GM12878 (cell line): ENCODE data around the gene HTR3A. TPM values are rescaled to one million over a fixed set of nuclear protein-coding genes. Genes with fewer than 3 reads are reported as not detected.

ENCODE experiments used
- ATAC-seq: fragments of 200-7000 bp; cut with Tn5 transposase; 3 replicates; pipeline ENCODE4 v1.9.1; 2020; ENCODE audit warnings: mild to moderate bottlenecking, moderate library complexity
- BruUV-seq: library from RNA; stranded (reverse); fragments of 400-500 nt; replicated peaks from 2 replicates; lab custom pipeline; 2021; lab: Mats Ljungman, UMichigan
- CTCF ChIA-PET: fragments of 300-600 bp; sonication (Branson Sonifier 250); formaldehyde crosslinking; extraction: SDS; loops from one replicate; lab custom pipeline; 2021; ENCODE audit warnings: inconsistent platforms; lab: Yijun Ruan, JAX
- POLR2A ChIA-PET: fragments of 350-600 bp; formaldehyde crosslinking; extraction: SDS; loops from one replicate; lab custom pipeline; 2021; ENCODE audit warnings: inconsistent platforms; lab: Charles Lee
- RAD21 ChIA-PET: fragments of 300-600 bp; sonication (Branson Sonifier 250); formaldehyde crosslinking; loops from one replicate; lab custom pipeline; 2023; ENCODE audit warnings: antibody characterized with exemption; ENCODE audit not compliant: unreplicated experiment; lab: Charles Lee
- SMC1A ChIA-PET: fragments of 300-600 bp; sonication (Branson Sonifier 250); formaldehyde crosslinking; loops from one replicate; lab custom pipeline; 2023; ENCODE audit not compliant: unreplicated experiment, uncharacterized antibody; lab: Charles Lee
- DNase-seq: peaks from one replicate; pipeline ENCODE4 v3.0.0-alpha.2; 2011; ENCODE audit warnings: low read depth, low spot score
- FAIRE-seq: peaks from 3 replicates; lab custom pipeline; 2011; peaks lifted over from hg19 to GRCh38; lab: Jason Lieb, UNC
- H2AFZ ChIP-seq: 2 replicates; pipeline ENCODE4 v1.6.0; 2011; ENCODE audit warnings: low read depth, low read length, control low read depth; ENCODE audit not compliant: control insufficient read depth
- H3K27ac ChIP-seq: 2 replicates; pipeline ENCODE4 v1.5.1; 2011; ENCODE audit warnings: control low read depth; ENCODE audit not compliant: control insufficient read depth, insufficient read depth
- H3K27me3 ChIP-seq, 2 experiments: replicated peaks in 1 of 2; 2 replicates each; pipeline versions ENCODE4 v1.6.0 to v1.6.1; 2011; ENCODE audit warnings: low read length in 1 of 2; ENCODE audit not compliant: control insufficient read depth in 2 of 2, insufficient read depth in 2 of 2
- H3K36me3 ChIP-seq, 2 experiments: 2 replicates each; pipeline ENCODE4 v1.5.1; 2011; ENCODE audit warnings: low read length in 1 of 2; ENCODE audit not compliant: control insufficient read depth in 2 of 2, insufficient read depth in 2 of 2
- H3K4me1 ChIP-seq: 2 replicates; pipeline ENCODE4 v1.6.1; 2011; ENCODE audit warnings: mild to moderate bottlenecking, low read length, moderate library complexity, mixed read lengths; ENCODE audit not compliant: control insufficient read depth, insufficient read depth
- H3K4me2 ChIP-seq: 2 replicates; pipeline ENCODE4 v1.6.0; 2011; ENCODE audit warnings: control low read depth; ENCODE audit not compliant: control insufficient read depth, insufficient read depth
- H3K4me3 ChIP-seq: fragments of 200-600 bp; sonication (generic); 2 replicates; pipeline ENCODE4 v1.5.1; 2016
- H3K79me2 ChIP-seq: 2 replicates; pipeline ENCODE4 v1.6.0; 2011; ENCODE audit warnings: low read length; ENCODE audit not compliant: control insufficient read depth, insufficient read depth
- H3K9ac ChIP-seq: 2 replicates; pipeline ENCODE4 v1.8.0; 2011; ENCODE audit warnings: low read length, control low read depth, mixed read lengths; ENCODE audit not compliant: control insufficient read depth, insufficient read depth
- H3K9me3 ChIP-seq: replicated peaks from 3 replicates; pipeline ENCODE4 v1.5.1; 2011; ENCODE audit warnings: mild to moderate bottlenecking, low read length; ENCODE audit not compliant: control insufficient read depth, insufficient read depth
- H4K20me1 ChIP-seq: 2 replicates; pipeline ENCODE4 v1.6.0; 2011; ENCODE audit not compliant: control insufficient read depth, insufficient read depth
- ASH2L ChIP-seq: fragments of 300-600, 200-600 bp; sonication (generic); IDR thresholded peaks from 2 replicates; pipeline ENCODE4 v1.6.1; 2017; ENCODE audit warnings: low read depth, mild to moderate bottlenecking, borderline replicate concordance
- MXI1 ChIP-seq: fragments of 150-350 bp; IDR thresholded peaks from 2 replicates; pipeline ENCODE4 v1.6.1; 2011; ENCODE audit warnings: low read depth, mild to moderate bottlenecking, inconsistent platforms, low read length, improper control_type of control experiment
- NR2F1 ChIP-seq: fragments of 450-650 bp; conservative IDR thresholded peaks from 2 replicates; pipeline ENCODE4 v1.6.1; 2017; ENCODE audit warnings: mild to moderate bottlenecking
- RELA ChIP-seq: fragments of 450-650 bp; IDR thresholded peaks from 2 replicates; pipeline ENCODE4 v1.8.0; 2014; ENCODE audit warnings: borderline replicate concordance; ENCODE audit not compliant: partially characterized antibody
- SMAD5 ChIP-seq: IDR thresholded peaks from 2 replicates; pipeline ENCODE4 v1.6.1; 2016; ENCODE audit warnings: antibody characterized with exemption, low read depth
- STAT1 ChIP-seq: fragments of 450-650 bp; conservative IDR thresholded peaks from 2 replicates; pipeline ENCODE4 v1.6.1; 2014; ENCODE audit warnings: antibody characterized with exemption, mild to moderate bottlenecking
- WRNIP1 ChIP-seq: IDR thresholded peaks from 2 replicates; pipeline ENCODE4 v1.6.1; 2011; ENCODE audit warnings: low read depth, low read length, improper control_type of control experiment, borderline replicate concordance
- YY1 ChIP-seq: IDR thresholded peaks from 2 replicates; pipeline ENCODE4 v1.6.1; 2011; ENCODE audit warnings: low read depth, mild to moderate bottlenecking, low read length
- ZNF24 ChIP-seq: fragments of 450-650 bp; IDR thresholded peaks from 2 replicates; pipeline ENCODE4 v1.6.1; 2017; ENCODE audit warnings: antibody characterized with exemption, mild to moderate bottlenecking
- WGBS: methylation state at CpG from one replicate; pipeline ENCODE4 v1.1.6; 2016; ENCODE audit warnings: low lambda C conversion rate; ENCODE audit not compliant: insufficient replicate concordance, insufficient coverage; ENCODE audit errors: missing lambda C conversion rate; 5-methylcytosine and 5-hydroxymethylcytosine counted together
- in situ Hi-C: fragments of 300-500 bp; cut with MboI; formaldehyde crosslinking; loops from 9 replicates; pipeline ENCODE4 v1.14.3; 2018; ENCODE audit warnings: mixed read lengths
- intact Hi-C: fragments of 100-400 bp; cut with micrococcal nuclease; formaldehyde crosslinking; loops from one replicate; pipeline ENCODE4 v1.14.2; 2022; ENCODE audit not compliant: unreplicated experiment
- polyA plus RNA-seq, 11 experiments: library from polyadenylated mRNA; depleted of rRNA in 4 of 11; unstranded in 6 of 11; stranded (reverse) in 5 of 11; fragments of >200 nt; fragmentation: Nextera tagmentation in 4 of 11; fragmentation: Illumina TruSeq in 1 of 11; extraction: Ambion mirVana in 4 of 11; extraction: Trizol in 1 of 11; gene quantifications; 1 replicate in 1 of 11; 2 replicates in 10 of 11; pipeline versions ENCODE4 v1.2.1 to v1.2.3, GENCODE V29; 2011 to 2016; ENCODE audit warnings: inconsistent platforms in 2 of 11, missing spikeins in 2 of 11, low read depth in 1 of 11
- total RNA-seq, 4 experiments: library from RNA; depleted of rRNA in 3 of 4; stranded (reverse); fragments of >200 nt in 3 of 4; fragmentation: Illumina TruSeq in 1 of 4; extraction: Trizol in 1 of 4; gene quantifications; 2 replicates each; pipeline versions ENCODE4 v1.2.1 to v1.2.3, GENCODE V29; 2013 to 2021
- TF ChIP-seq, protein P1 (sequence below): fragments of 450-650 bp; IDR thresholded peaks from 2 replicates; pipeline ENCODE4 v1.6.1; 2017; ENCODE audit warnings: low read depth, mild to moderate bottlenecking, moderate library complexity
- TF ChIP-seq, protein P2 (sequence below): IDR thresholded peaks from 2 replicates; pipeline ENCODE4 v1.6.1; 2012; ENCODE audit warnings: low read length, inconsistent platforms

HTR3A gene
- total and polyA plus RNA-seq, 10 of the 15 experiments (the other 5 are each of a cell fraction or from before 2014, with no cell fraction given) = not detected

DNA sequence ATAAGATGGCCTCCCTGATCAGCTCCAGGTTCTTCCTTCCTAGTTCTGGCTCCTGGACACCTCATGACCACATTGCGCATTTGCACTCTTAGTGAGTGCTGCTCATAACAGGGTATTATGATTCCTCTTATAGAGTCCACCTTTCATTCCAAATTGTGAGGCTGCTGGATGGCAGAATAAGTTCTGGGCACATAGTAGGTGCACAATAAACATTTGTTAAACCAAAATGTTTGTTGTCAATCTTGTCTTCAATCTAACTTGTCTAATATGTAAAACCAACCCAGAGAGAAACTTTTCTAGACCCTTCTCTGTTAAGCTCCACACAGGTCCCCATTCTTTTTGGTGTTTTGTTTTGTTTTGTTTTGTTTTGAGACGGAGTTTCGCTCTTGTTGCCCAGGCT, 62.0 kb downstream of the HTR3A start:
- intact Hi-C loops = loop anchor here (5.0 kb wide), 1 partner anchor 225 kb away; no protein-coding TSS in a partner anchor
- no TSS peak for BruUV-seq
- SMC1A ChIA-PET = no interaction called here
- Histone ChIP-seq H3K9ac (no peak overlapping the region), H4K20me1 (no peaks in the 10 kb centered on the region; the same call in 1 of the 2 replicates), H3K27ac (no peak overlapping the region), H3K36me3 (no peaks in the 10 kb centered on the region), H3K4me1 (no peaks in the 10 kb centered on the region), H2AFZ (no peak overlapping the region), H3K4me2 (no peak overlapping the region), H3K9me3 (no peaks in the 10 kb centered on the region), H3K4me3 (no peak overlapping the region), H3K27me3 (no peaks in the 10 kb centered on the region; a peak in 1 of 4 replicates), H3K79me2 (no peaks in the 10 kb centered on the region)
- CTCF ChIA-PET = interaction anchor here (1.3 kb wide), 1 partner anchor 15 kb away, joined by 3 read pairs; no protein-coding TSS in a partner anchor
- no peak for ATAC-seq
- in situ Hi-C loops = no loop called here
- DNase-seq = no peak
- POLR2A ChIA-PET = no interaction called here
- no peak for FAIRE-seq
- TF ChIP-seq NR2F1 (no peak), ZNF24 (no peak), YY1 (no peak), RELA (no peak), WRNIP1 (no peak), ASH2L (no peak)
- 91% methylated on average over 3 of the region's 3 CpGs for WGBS
- RAD21 ChIA-PET = no interaction called here

DNA sequence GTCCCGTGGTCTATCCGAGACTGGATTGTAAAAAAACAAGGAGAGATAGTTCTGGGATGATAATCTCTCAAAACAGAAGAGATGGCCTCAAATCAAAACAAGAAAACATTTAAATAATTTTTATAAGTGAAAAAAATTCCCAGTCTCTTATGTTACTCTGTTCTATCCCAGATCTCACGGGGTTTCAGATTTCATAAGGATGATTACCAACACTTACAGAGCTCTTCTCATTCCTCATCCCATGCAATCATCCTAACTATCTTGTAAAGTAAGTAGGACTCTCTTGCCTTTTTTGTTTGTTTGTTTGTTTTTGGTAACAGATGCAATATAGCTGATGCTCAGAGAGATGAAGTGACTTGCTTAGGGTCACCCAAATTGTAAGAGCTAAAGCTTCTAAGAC, 64.6 kb downstream of the HTR3A start:
- H3K4me2 ChIP-seq = no peak overlapping the region
- ChIA-PET POLR2A (interaction anchor here (0.6 kb wide), 2 partner anchors 86 to 213 kb away, joined by 3 to 7 read pairs; no protein-coding TSS in a partner anchor), SMC1A (no interaction called here), CTCF (no interaction called here), RAD21 (no interaction called here)
- DNase-seq = no peak
- H3K9ac ChIP-seq = no peak overlapping the region
- H3K4me3 ChIP-seq = no peak overlapping the region
- intact Hi-C loops (loop anchor here (5.0 kb wide), 1 partner anchor 223 kb away; no protein-coding TSS in a partner anchor), in situ Hi-C loops (no loop called here)
- WGBS = 8% methylated on average over 3 of the region's 3 CpGs
- 0 out of 4 replicates have a peak, but pooled peaks cover 0 to 1% of the 10 kb centered on the region in 2 experiments for H3K27me3 ChIP-seq
- no peaks in the 10 kb centered on the region for H3K4me1 ChIP-seq
- BruUV-seq = no TSS peak
- H4K20me1 ChIP-seq = no peaks in the 10 kb centered on the region; the same call in 1 of the 2 replicates
- no peaks in the 10 kb centered on the region for H3K79me2 ChIP-seq
- no peak overlapping the region for H3K27ac ChIP-seq
- no peaks in the 10 kb centered on the region for H3K36me3 ChIP-seq
- FAIRE-seq = no peak
- no peak for ATAC-seq
- H3K9me3 ChIP-seq = no peaks in the 10 kb centered on the region
- no peak overlapping the region for H2AFZ ChIP-seq
- TF ChIP-seq, protein P1, sequence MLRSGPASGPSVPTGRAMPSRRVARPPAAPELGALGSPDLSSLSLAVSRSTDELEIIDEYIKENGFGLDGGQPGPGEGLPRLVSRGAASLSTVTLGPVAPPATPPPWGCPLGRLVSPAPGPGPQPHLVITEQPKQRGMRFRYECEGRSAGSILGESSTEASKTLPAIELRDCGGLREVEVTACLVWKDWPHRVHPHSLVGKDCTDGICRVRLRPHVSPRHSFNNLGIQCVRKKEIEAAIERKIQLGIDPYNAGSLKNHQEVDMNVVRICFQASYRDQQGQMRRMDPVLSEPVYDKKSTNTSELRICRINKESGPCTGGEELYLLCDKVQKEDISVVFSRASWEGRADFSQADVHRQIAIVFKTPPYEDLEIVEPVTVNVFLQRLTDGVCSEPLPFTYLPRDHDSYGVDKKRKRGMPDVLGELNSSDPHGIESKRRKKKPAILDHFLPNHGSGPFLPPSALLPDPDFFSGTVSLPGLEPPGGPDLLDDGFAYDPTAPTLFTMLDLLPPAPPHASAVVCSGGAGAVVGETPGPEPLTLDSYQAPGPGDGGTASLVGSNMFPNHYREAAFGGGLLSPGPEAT = no peak
- TF ChIP-seq STAT1 (no peak), MXI1 (no peak), SMAD5 (no peak)
- TF ChIP-seq, protein P2, sequence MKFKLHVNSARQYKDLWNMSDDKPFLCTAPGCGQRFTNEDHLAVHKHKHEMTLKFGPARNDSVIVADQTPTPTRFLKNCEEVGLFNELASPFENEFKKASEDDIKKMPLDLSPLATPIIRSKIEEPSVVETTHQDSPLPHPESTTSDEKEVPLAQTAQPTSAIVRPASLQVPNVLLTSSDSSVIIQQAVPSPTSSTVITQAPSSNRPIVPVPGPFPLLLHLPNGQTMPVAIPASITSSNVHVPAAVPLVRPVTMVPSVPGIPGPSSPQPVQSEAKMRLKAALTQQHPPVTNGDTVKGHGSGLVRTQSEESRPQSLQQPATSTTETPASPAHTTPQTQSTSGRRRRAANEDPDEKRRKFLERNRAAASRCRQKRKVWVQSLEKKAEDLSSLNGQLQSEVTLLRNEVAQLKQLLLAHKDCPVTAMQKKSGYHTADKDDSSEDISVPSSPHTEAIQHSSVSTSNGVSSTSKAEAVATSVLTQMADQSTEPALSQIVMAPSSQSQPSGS = no peak
